Panc1 (cell line): ENCODE measurements around the gene TRIP10. TPM values are rescaled to one million over a fixed set of nuclear protein-coding genes. Genes with fewer than 3 reads are reported as not detected.

Experiments
- ATAC-seq: fragments of 200-7000 bp; cut with Tn5 transposase; 2 replicates; pipeline ENCODE4 v1.9.1; 2020; ENCODE audit warnings: mild to moderate bottlenecking, moderate library complexity
- BruUV-seq: library from RNA; stranded (reverse); fragments of 400-500 nt; replicated peaks from 2 replicates; lab custom pipeline; 2021; lab: Mats Ljungman, UMichigan
- CTCF ChIA-PET: fragments of 300-600 bp; sonication (Branson Sonifier 250); formaldehyde crosslinking; loops from one replicate; lab custom pipeline; 2022; ENCODE audit warnings: antibody characterized with exemption; lab: Charles Lee
- POLR2A ChIA-PET: fragments of 300-600 bp; sonication (Branson Sonifier 250); formaldehyde crosslinking; loops from one replicate; lab custom pipeline; 2022; ENCODE audit warnings: antibody characterized with exemption; lab: Charles Lee
- DNase-seq: peaks from one replicate; pipeline ENCODE4 v3.0.0-alpha.2; 2010; ENCODE audit warnings: low read depth, low spot score
- H3K27ac ChIP-seq: 2 replicates; pipeline ENCODE4 v1.5.1; 2011; ENCODE audit warnings: mild to moderate bottlenecking, low read length, inconsistent platforms
- H3K27me3 ChIP-seq: fragments of 200-500 bp; sonication (Bioruptor generic); 2 replicates; pipeline ENCODE4 v1.6.0; 2014; ENCODE audit warnings: low read length, inconsistent platforms; ENCODE audit not compliant: control insufficient read depth, insufficient read depth
- H3K36me3 ChIP-seq: fragments of 200-500 bp; sonication (Bioruptor generic); 2 replicates; pipeline ENCODE4 v1.5.1; 2014; ENCODE audit warnings: inconsistent platforms, mild to moderate bottlenecking, low read length, moderate library complexity; ENCODE audit not compliant: control insufficient read depth, insufficient read depth
- H3K4me1 ChIP-seq: 2 replicates; pipeline ENCODE4 v1.5.1; 2011; ENCODE audit warnings: inconsistent platforms, mild to moderate bottlenecking, low read length, moderate library complexity; ENCODE audit not compliant: control insufficient read depth, insufficient read depth
- H3K4me3 ChIP-seq, 2 experiments: 2 replicates each; pipeline ENCODE4 v1.5.1; 2011 to 2012; ENCODE audit warnings: low read depth in 2 of 2, low read length in 2 of 2, mild to moderate bottlenecking in 2 of 2, inconsistent platforms in 1 of 2, moderate library complexity in 1 of 2
- H3K9me3 ChIP-seq: fragments of 200-500 bp; sonication (Bioruptor generic); 2 replicates; pipeline ENCODE4 v1.5.1; 2014; ENCODE audit warnings: low read depth, mild to moderate bottlenecking, inconsistent platforms, low read length, moderate library complexity; ENCODE audit not compliant: control insufficient read depth, insufficient read depth
- POLR2AphosphoS5 ChIP-seq: IDR thresholded peaks from 2 replicates; pipeline ENCODE4 v1.6.1; 2012; ENCODE audit warnings: mild to moderate bottlenecking, low read depth, low read length, moderate library complexity
- SIN3A ChIP-seq: IDR thresholded peaks from 2 replicates; pipeline ENCODE4 v1.6.1; 2012; ENCODE audit warnings: low read depth, mild to moderate bottlenecking, low read length, moderate library complexity, borderline replicate concordance; ENCODE audit not compliant: insufficient read depth
- TCF7L2 ChIP-seq: IDR thresholded peaks from 2 replicates; pipeline ENCODE4 v1.6.1; 2011; ENCODE audit warnings: mild to moderate bottlenecking, low read depth, low read length, inconsistent platforms
- in situ Hi-C: cut with HindIII; loops from 2 replicates; pipeline ENCODE4 v1.10.0; 2016; ENCODE audit warnings: low sequenced_read_pairs, low pct_unique_long_range_greater_than_20kb
- intact Hi-C: fragments of 100-400 bp; cut with micrococcal nuclease; formaldehyde crosslinking; loops from one replicate; pipeline ENCODE4 v1.10.0; 2022; ENCODE audit not compliant: unreplicated experiment
- total RNA-seq: library from RNA; stranded (reverse); gene quantifications from one replicate; pipeline ENCODE4 v1.2.1, GENCODE V29; 2021; ENCODE audit not compliant: unreplicated experiment
- TF ChIP-seq, protein P1 (sequence below): fragments of 450-650 bp; IDR thresholded peaks from 2 replicates; pipeline ENCODE4 v1.5.1; 2017; ENCODE audit warnings: mild to moderate bottlenecking
- TF ChIP-seq, protein P2 (sequence below), 2 experiments: IDR thresholded peaks; 2 replicates each; pipeline ENCODE4 v1.6.1; 2011 to 2012; ENCODE audit warnings: low read depth in 2 of 2, control low read depth in 1 of 2, low read length in 1 of 2, mild to moderate bottlenecking in 1 of 2, moderate library complexity in 1 of 2; ENCODE audit not compliant: insufficient read depth in 1 of 2

TRIP10 gene
- total RNA-seq, 1 experiment from 2014 or later = 115 TPM

DNA sequence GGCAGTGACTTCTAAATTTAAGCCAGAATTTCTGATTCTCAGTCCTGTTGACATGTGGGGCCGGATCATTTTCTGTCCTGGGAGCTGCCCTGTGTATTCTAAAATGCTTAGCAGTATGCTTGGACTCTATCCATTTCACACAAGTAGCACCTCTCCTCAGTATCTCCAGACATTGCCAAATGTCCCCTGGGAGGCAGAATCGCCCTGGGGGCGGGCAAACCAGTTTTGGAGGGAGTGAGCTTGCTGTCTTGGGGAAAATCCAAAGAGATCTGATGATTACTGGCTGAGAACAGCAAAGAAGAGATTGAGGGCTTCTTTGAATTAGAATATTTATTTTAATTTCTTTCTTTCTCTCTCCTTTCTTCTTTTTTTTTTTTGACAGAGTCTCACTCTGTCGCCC is 49.4 kb downstream of the TRIP10 start:
- POLR2A ChIA-PET = no interaction called here
- intact Hi-C loops = no loop called here

DNA sequence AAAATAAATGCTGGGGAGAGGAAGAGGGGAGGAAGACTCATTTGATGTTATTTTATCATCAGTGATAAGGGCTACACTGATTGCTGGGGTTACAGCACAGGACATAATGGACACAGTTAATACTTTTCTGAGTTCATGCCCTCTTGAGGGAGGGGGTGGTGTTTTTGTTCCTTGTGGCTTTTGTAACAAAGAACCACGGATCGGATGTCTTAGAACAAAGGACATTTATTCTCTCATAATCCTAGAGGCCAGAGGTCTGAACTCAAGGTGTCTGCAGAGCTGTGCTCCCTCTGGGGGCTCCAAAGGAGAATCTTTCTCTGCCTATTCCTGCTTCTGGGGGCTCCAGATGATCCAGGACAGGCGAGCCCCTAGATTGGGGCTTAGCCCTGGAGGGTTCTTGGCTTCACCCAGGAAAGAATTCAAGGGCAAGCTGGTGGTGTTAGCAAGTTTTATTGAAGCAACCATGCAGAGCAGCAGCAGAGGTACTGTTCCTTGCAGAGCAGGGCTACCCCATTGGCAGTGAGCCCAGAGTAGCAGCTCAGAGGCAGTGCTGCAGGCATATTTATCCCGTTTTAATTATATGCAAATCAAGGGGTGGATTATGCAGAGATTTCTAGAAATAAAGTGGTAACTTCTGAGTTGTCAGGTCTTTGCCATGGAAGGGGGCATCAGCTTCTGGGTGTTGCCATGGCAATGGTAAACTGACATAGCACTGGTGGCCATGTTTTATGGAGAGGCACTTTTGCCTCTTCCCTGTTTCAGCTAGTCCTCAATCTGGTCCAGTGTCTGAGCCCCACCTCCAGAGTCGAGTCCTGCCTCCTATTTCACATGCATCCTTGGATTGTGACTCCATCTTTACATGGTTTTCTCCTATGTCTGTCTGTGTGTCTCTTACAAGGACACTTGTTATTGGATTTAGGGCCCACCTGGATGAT is 51.0 kb downstream of the TRIP10 start:
- POLR2A ChIA-PET = no interaction called here
- in situ Hi-C loops = no loop called here
- ATAC-seq = no peak

More for the DNA sequence above, 49.4 kb downstream of the TRIP10 start:
- Histone ChIP-seq H3K4me3 (no peak overlapping the region), H3K27ac (no peak overlapping the region), H3K27me3 (no peaks in the 10 kb centered on the region), H3K36me3 (no peaks in the 10 kb centered on the region), H3K4me1 (no peaks in the 10 kb centered on the region), H3K9me3 (no peaks in the 10 kb centered on the region)
- ATAC-seq (no peak), DNase-seq (no peak)
- no TSS peak for BruUV-seq
- CTCF ChIA-PET = no interaction called here
- TF ChIP-seq SIN3A (no peak), TCF7L2 (no peak), POLR2AphosphoS5 (no peak)
- TF ChIP-seq, protein P1, sequence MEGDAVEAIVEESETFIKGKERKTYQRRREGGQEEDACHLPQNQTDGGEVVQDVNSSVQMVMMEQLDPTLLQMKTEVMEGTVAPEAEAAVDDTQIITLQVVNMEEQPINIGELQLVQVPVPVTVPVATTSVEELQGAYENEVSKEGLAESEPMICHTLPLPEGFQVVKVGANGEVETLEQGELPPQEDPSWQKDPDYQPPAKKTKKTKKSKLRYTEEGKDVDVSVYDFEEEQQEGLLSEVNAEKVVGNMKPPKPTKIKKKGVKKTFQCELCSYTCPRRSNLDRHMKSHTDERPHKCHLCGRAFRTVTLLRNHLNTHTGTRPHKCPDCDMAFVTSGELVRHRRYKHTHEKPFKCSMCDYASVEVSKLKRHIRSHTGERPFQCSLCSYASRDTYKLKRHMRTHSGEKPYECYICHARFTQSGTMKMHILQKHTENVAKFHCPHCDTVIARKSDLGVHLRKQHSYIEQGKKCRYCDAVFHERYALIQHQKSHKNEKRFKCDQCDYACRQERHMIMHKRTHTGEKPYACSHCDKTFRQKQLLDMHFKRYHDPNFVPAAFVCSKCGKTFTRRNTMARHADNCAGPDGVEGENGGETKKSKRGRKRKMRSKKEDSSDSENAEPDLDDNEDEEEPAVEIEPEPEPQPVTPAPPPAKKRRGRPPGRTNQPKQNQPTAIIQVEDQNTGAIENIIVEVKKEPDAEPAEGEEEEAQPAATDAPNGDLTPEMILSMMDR = no peak
- TF ChIP-seq, protein P2, sequence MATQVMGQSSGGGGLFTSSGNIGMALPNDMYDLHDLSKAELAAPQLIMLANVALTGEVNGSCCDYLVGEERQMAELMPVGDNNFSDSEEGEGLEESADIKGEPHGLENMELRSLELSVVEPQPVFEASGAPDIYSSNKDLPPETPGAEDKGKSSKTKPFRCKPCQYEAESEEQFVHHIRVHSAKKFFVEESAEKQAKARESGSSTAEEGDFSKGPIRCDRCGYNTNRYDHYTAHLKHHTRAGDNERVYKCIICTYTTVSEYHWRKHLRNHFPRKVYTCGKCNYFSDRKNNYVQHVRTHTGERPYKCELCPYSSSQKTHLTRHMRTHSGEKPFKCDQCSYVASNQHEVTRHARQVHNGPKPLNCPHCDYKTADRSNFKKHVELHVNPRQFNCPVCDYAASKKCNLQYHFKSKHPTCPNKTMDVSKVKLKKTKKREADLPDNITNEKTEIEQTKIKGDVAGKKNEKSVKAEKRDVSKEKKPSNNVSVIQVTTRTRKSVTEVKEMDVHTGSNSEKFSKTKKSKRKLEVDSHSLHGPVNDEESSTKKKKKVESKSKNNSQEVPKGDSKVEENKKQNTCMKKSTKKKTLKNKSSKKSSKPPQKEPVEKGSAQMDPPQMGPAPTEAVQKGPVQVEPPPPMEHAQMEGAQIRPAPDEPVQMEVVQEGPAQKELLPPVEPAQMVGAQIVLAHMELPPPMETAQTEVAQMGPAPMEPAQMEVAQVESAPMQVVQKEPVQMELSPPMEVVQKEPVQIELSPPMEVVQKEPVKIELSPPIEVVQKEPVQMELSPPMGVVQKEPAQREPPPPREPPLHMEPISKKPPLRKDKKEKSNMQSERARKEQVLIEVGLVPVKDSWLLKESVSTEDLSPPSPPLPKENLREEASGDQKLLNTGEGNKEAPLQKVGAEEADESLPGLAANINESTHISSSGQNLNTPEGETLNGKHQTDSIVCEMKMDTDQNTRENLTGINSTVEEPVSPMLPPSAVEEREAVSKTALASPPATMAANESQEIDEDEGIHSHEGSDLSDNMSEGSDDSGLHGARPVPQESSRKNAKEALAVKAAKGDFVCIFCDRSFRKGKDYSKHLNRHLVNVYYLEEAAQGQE (IDR thresholded peaks at IDR 0.05; ENCODE audit: insufficient read depth in 1 of 2, low read depth in 2 of 2, low read length in 1 of 2) = no peak
- in situ Hi-C loops = no loop called here

More for the DNA sequence above, 51.0 kb downstream of the TRIP10 start:
- Histone ChIP-seq H3K4me1 (no peaks in the 10 kb centered on the region), H3K27ac (no peak overlapping the region), H3K36me3 (no peaks in the 10 kb centered on the region), H3K4me3 (no peak overlapping the region), H3K9me3 (no peaks in the 10 kb centered on the region), H3K27me3 (no peaks in the 10 kb centered on the region)
- CTCF ChIA-PET = no interaction called here
- intact Hi-C loops = no loop called here
- TF ChIP-seq POLR2AphosphoS5 (no peak), SIN3A (no peak), TCF7L2 (no peak)
- TF ChIP-seq, protein P2 (IDR thresholded peaks at IDR 0.05; ENCODE audit: insufficient read depth in 1 of 2, low read depth in 2 of 2, low read length in 1 of 2) = no peak
- TF ChIP-seq, protein P1 = no peak
- BruUV-seq = no TSS peak
- DNase-seq = no peak
